ENCODE results near the gene RAB39B.

DNA sequence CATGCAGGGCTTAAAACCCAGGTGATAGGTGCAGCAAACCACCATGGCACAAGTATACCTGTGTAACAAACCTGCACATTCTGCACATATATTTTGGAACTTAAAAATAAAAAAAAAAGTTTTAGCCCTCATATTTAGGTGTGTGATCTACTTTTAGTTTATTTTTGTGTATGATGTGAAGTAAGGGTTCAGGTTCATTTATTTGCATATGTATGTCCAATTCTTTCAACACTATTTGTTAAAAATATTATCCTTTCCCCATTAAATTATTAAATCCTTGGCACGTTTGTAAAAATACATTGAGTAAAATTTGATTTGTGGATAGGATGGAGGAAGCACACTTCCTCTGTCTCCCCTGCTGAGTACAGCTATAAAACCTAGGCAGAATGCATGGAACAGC, 12.9 kb downstream of the RAB39B start:
- TF ChIP-seq GATA2 (IDR thresholded peaks at IDR 0.05; ENCODE audit: low read depth, low read length) (no peak), GATA3 (IDR thresholded peaks at IDR 0.05; ENCODE audit: low read depth, low read length) (no peak)
